Right kidney (tissue), 1 donor: Measurements from ENCODE around the gene PACRG.

Experiments used
- DNase-seq: peaks from one replicate; pipeline ENCODE4 v3.0.0-alpha.2; 2016

PACRG gene

DNA sequence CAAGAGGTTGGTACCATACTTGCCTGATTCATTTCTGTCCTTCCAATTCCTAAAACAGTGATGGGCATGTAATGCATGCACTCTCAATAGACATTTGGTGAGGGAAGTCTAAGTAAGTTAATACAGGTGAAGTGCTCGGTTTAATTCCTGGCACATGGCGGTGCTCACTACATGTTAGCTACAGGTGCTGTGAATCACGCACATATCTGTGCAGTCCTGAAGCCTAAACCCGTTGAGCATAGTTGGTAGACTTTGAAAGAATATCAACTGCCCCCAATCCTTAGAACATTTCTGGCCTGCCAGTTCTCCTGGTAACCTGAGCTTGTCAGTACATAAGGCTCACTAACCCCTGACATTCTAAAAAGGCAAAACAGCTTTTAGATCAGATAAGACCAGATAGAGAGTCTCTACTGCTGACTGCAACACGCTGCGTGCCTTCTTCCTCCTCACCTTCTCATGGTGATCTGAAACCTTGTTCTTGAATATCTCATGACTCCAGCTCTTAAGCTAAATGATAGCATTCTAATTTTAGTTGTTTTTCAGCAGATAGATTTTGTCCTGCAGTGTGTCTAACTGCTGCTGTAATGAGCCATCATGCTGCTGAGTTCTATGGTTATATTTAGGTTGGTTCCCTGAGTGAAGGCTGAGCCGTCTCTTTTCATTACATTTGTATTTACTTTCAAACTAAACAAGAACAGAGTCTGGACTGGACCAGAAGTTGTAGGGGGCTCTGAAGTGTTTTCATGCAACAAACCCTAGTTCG is 358.3 kb downstream of the PACRG start:
- DNase-seq = no peak

DNA sequence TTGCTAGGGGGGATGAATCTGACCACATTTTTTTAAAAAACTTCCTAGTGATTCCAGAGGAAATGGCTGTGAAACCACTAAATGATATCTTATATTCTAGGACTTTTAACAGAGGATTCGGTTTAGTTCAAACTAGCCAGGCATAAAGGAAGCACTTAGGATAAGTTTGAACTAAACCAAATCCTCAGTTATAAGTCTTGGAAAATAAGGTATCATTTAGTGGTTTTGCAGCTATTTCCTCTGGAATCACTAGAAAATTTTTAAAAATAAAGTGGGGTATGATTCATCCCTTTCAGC is 358.8 kb downstream of the PACRG start:
- no peak for DNase-seq

DNA sequence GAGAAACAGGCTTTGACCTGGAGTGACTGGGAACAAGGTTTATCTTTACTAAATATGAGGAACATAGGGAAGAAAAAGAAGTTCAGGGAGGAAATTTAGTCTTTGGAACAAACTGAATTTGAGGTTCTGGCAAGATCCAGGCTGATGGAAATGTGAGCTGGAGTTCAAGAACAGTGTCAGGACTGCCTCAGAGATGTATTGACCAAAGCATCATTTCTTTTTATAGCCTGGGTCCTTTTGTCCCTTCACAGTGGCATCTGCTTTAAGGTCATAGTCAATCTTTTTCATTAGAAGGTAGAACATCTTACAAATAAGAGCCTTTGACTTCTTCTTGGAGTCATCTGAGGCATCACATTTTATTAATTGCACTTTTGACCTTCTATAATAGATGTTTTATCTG is 360.2 kb downstream of the PACRG start:
- DNase-seq = no peak

DNA sequence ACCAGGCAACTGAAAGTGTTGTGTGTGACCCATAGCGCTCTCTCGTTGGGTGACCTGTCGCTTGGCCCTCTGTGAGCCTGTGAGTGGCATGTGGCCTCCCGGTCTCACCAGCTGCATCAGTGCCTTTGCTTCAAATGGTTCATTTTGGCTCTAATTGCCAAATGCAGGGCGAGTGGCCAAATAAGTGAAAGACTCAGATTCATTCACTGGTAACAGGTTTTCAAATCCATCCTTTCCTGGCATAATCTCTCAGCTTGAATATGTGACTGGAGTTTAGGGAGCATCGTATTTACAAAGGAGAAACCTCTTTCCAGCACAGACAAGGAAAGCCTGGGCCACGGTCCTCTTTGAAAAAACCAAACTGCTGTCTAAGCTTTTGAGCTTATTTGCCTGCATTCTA is 365.1 kb downstream of the PACRG start:
- DNase-seq = no peak

DNA sequence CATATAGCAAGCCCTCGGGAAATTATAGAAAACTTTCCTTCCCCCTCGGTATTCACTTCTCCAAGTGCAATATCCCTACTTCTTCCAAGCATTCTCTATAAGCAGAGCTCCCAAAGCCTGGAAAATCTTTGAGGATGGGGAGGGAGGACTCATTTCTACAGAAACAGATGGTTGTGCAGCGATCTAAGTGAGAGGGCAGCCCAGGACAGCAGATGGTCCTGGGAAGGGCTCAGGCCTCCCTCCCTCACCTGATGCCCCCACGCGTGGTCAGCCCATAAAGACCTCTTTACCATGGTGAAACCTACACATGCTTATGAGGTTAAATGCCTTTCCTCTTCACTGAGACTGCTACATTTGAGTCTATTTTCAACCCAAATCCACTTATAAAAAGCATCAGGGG is 367.1 kb downstream of the PACRG start:
- DNase-seq = no peak

DNA sequence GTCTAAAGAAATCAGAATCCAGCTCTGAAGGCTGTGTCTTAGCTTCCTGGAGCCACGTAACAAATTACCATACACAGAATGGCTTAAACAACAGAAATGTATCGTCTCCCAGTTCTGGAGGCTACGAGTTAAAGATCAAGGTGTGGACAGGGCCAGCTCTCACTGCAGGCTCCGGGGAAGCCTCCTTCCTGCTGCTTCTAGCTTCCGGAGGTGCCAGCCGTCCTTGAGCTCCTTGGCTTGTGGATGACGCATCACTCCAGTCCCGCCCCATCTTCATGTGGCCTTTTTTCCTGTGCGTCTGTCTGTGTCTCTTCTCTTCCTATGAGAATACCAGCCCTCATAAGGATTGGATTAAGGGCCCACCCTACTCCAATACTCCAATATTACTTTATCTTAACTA is 367.6 kb downstream of the PACRG start:
- no peak for DNase-seq

DNA sequence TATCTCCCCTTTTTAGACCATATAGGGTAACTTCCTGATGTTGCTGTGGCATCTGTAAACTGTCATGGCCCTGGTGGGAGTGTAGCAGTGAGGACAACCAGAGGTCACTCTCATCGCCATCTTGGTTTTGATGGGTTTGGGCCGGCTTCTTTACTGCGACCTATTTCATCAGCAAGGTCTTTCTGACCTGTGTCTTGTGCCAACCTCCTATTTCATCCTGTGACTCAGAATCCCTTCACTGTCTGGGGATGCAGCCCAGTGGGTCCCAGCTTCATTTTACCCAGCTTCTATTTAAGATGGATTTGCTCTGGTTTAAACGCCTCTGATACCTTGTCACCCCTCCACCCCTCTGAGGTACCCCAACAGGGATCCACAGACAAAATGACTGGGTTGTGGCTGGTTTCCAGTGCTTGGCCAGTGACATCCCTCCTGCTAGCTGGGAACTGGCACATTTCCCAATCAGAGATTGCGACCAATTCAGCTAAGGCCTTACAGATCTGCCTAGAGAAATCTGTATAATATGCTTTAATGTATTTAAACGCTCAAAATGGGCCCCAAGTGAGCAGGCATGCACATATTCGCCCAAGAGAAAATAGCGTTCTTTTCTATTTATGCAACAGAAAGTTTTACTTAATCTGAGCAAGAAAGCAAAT is 371.2 kb downstream of the PACRG start:
- DNase-seq = no peak

DNA sequence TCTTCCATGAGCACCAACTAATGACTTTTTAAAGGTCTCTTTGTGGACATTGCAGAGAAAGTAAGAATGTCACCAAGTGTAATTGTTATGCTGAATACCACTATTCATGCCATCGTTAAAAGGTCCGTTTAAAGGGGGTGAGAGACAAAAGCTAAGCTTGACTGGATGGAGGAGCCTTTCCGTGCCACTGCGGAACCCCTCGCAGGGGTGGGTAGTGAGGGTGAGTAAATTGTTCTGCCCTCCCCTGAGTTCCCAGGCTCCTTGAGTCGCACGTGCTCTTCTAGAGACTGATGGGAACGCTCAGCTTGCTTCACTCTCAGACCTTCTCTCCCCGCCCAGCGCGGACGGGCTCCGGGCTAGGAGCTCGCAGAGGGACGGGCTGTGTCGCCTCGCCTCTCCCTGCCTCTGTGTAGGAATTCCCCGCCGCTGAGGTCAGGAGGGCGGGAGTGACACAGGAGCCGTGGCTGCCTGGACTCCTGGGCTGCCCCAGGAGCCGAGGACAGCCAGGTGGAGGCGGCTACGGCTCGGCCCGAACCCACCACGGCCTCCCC is 371.9 kb downstream of the PACRG start:
- no peak for DNase-seq

DNA sequence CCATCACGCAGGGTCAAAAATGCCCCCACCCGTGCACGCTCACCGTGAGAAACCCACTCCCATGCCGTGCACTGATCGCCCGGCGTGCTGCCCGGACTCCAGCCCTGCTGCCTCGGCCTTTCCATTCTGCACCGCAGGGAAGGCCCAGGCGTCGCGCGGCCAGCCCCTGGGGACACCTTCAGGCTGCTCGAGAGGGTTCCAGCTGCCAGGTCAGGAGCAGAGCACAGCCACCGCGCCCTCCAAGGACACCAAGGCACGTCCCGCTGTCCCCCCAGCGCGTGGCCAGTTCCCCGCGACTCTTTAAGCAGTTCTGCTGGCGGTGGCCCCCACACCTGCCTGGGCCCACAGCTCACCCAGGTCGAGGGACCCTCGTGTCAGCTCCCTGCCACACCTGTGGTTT is 372.5 kb downstream of the PACRG start:
- DNase-seq = no peak

DNA sequence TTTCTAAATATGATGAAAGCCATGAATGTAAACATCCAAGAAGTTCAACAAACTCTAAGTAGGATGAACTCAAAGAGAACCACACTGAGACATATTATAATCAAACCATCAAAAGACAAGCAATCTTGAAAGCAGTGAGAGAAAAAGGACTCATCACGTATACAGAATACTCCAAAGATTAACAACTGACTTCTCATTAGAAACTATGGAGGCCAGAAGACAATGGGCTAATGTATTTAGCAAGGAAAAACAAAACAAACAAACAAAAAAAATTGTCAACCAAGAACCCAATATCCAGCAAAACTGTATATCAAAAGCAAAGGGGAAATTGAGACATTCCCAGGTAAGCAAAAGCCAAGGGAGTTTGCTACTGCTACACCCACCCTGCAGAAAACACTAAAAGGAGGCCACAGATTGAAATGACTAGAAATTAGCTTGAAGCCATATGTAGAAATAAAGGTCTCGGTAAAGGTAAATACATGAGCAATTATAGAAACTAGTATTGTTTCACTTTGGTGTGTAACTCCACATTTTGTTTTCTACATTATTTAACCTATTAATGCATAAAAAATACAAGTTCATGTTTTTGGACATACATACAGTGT is 385.7 kb downstream of the PACRG start:
- DNase-seq = no peak

DNA sequence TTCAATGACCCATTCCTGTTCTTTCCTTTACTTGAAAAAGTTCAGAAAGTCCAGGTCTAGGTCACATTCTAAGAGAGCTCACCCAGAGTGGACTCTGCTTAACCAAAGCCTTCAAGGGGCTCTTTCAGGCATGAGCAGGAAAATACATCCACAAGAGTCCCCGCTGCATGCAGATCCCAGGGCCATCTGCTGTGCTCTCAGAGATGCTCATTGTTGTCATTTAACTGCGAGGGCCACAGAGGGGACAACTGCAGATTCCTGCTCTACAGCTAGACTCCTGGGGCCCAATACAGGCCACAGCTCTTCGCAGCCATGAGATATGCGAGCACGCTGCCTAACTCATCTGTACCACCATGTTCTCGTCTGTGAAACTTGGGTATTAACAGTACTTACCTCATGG is 391.2 kb downstream of the PACRG start:
- DNase-seq = no peak

DNA sequence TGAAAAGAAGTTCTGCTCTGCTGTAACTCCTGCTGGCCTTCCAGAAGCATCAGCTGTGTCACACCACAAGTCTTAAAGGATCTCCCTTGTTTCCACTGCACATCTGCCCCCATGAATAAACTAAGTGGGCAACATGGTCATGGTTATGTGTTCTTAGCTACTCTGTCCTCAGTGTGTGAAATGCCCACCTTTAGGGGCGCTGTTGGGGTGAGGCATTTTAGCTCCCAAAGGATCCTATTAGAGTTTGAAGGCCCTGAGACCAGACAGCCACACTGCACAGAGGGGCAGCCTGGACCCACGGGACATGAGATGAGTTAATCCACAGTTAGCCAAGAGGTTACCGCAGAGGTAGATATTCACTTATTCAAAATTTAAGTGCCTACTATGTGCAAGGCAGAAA is 392.4 kb downstream of the PACRG start:
- no peak for DNase-seq

DNA sequence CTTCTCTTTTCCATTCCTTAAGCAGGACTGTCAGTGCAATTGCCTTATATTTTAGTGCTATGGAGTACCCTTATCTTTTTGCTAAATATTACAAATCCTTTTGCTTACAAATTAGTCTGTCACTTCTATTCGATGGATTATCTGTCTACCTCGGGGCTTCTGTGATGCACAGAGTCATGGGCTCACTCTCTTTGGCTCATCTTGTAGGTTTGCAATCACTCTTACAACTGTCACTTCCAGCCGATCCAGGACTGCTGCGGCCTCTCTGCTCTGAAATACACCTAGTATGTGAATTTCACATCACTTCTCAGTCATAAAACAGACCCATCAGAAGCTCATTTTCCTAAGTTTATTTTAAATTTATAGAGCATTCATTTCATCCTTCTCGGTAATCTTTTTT is 393.5 kb downstream of the PACRG start:
- no peak for DNase-seq

DNA sequence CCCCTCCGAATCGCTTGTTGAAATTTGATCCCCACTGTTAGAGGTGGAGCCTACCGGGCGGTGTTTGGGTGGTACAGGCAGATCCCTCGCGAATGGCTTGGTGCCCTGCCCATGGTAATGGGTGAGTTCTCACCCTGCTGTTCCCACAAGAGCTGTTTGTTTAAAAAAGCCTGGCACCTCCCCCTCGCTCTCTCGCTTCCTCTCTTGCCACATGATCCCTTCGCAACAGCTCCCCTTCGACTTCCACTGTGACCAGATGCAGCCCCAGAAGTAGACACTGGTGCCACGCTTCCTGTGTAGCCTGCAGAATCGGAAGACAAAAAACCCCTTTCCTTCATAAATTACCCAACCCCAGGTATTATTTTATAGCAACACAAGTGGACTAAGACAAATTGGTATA is 394.6 kb downstream of the PACRG start:
- no peak for DNase-seq

DNA sequence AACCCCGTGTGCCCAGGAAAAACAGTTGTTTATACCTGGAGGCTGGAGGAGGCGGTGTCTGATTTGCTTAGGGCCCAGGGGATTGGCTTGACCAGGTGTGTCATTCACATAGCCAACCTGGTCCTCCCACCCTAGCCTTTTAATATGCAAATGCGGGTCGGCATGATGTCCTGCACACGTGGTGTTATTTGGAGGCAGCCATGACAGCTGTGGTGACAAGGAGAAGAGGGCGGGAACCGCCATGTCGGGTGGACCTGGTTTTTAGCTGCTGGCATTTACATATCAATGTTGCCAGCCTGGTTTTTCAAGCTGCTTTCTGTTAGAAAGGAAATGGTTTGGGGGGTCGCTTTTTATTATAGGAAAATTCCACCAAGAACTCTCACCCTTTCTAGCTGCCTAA is 395.3 kb downstream of the PACRG start:
- no peak for DNase-seq

DNA sequence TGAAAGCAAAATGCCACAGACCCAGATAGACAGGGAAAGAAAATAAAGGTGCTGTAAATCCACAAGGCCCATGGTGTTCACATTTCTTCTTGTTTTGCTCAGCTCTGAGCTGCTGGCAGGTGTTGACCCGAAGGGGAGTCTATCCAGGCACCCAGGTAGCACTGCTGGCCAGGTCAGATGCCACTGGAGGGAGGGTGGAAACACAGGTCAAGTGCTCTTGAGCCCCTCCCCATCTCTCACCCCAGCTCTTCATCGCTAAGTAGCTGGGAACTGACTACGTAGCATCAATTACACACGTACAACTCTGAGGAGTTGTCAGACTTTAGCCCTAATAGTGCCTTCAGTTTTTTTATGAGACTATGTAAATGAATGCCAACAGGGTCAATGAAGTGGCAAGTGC is 399.0 kb downstream of the PACRG start:
- no peak for DNase-seq

DNA sequence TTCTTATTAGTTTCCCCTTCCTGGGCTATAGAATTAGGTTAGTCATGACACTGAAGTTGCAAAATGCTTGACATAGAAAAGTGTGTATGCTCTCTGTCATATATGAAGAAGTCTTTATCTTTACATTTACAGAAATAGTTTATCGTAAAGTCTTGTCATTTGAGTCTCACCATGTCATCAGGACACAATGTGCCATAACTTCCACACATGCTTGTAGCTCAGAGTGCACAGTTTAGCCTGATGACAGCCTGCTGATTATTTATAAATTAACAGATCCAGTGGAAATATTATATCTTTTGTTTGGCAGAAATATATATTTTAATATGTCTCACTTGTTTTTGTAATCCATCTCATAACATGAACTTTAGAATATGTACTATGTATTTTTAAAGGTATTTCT is 399.8 kb downstream of the PACRG start:
- DNase-seq = no peak

DNA sequence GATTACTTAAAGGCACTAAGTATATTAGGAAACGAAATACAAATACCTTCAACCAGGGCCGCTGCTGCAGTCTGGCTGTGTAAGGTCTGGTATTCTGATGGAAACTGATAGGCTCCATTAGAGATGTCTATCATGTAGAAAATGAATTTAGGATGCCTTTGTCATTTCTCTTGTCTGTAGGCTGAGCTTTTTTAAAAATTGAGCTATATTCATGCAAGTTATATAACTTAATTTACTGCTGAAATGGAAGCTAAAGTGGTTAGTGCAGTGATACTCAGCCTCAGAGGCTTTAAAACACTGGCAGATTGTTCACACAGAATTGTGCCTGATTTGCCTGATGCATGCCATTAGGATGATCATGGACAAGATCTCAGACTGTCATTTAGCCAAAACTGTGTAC is 400.6 kb downstream of the PACRG start:
- DNase-seq = no peak

DNA sequence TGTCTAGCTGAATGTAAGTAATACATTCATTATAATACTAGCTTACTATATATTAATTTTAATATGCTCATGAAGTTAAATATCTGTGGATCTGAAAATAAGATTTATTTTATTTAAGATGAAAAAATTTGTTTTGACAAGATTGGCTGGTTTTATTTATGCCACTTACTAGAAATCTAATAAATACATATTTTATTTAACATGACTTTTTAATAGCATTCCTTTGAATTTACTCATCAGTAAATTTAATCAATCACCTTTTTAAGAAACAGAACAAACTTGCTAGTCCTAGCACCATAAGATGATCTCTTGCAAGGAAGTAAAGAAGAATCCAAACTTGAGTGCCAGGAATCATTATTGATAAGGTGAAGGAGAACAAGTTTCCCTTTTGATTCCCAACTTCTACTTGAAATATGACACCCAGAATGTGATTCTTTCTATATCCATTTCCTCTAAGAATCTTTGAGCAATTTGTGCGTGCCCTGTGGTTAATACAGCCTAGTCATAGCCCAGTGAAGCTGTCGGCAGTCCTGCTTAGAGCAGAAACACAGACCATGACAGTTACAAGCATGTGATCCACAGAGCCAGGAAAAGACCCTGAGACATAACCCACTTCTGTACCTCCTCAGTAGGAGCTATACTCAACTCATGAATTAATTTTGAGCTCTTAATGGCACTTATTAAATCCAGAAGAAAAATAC is 404.4 kb downstream of the PACRG start:
- DNase-seq = no peak

DNA sequence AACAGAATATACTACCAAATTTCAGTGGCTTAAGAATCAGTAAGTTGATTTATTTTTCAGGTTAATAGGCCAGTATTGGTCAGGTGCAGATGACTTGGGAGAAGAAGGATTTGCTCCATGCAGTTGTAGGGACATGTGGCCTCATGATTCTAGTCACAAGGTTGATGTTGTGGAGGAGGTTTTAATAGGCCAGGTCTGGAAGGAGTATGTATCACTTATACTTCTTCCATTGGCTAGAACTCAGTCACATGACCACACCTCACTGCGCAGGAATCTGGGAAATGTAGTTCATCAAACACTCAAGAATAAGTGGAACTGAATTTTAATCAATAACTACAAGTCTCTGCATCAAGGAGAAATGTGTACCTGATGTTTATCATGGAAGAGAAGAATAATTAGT is 405.2 kb downstream of the PACRG start:
- DNase-seq = no peak

DNA sequence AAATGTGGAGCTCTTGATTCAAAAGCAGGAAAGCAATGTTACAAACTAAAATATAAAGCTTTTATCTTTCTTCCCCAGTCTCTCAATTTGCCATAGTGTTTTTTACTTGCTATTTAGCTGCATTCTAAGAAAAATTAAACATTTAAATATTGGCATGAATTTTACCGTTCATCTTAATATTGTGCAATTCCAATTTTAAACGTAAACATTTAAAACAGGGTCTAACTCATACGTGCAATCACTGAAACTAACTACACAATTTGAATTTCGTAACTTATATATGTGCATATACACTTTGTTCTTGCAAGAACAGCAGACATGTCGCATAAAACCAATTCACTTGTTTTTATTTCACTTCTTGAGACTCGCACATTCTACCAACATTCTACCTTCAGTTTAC is 405.9 kb downstream of the PACRG start:
- DNase-seq = no peak

DNA sequence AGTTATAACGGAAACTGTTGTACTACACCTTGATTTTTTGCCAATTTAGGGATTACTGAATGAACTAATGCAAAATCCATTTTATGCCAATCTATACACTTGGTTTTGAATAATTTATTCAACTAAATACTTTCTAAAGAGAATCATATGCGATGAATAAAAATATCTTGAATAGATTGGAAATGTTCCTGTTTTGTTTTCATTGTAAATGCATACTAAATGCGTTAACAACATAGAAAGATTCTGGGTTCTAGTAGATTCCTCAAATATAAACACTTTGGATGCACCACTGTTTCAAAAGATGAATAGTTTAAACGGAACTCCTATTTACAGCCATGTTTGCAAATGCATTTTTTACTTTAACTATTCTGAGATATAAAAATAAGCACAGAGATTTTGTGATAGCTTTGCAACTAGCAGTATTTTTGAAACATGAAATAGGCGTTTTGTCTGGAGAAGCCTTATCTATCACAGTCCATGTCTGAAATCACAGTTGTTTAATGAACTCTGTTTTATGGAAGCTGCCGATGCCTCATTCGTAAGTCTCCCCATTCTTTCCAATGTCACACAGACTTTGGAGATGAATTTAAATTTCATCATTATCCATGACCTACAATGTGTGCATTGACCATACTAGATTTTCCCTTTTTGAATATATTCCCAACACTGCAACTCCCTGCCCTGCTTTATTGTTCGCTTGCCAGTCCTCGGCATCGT is 409.1 kb downstream of the PACRG start:
- no peak for DNase-seq
